HG03354 (cell line): ENCODE measurements around the gene CGB5.
"Not testable (repeated sequence)": the region's sequence is repeated elsewhere in the genome, so short reads cannot be mapped to it uniquely, and the experiment has no call there.

Experiments
- ATAC-seq: cut with Tn5 transposase; IDR thresholded peaks from one replicate; pipeline ENCODE4 v1.9.1; 2021; ENCODE audit warnings: mild to moderate bottlenecking; ENCODE audit not compliant: unreplicated experiment, poor library complexity, severe bottlenecking

CGB5 gene

DNA sequence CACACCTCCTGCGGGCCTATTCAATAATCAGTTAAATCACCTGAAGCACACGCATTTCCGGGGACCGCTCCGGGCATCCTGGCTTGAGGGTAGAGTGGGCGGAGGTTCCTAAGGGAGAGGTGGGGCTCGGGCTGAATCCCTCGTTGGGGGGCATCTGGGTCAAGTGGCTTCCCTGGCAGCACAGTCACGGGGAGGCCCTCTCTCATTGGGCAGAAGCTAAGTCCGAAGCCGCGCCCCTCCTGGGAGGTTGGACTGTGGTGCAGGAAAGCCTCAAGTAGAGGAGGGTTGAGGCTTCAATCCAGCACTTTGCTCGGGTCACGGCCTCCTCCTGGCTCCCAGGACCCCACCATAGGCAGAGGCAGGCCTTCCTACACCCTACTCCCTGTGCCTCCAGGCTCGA, at the start of gene CGB5:
Gene CGB5, plus strand, starts transcription at position 301 of the 400 bp plus-strand sequence. CDS start 362 bp downstream, outside the sequence.
- not testable (repeated sequence) for ATAC-seq

DNA sequence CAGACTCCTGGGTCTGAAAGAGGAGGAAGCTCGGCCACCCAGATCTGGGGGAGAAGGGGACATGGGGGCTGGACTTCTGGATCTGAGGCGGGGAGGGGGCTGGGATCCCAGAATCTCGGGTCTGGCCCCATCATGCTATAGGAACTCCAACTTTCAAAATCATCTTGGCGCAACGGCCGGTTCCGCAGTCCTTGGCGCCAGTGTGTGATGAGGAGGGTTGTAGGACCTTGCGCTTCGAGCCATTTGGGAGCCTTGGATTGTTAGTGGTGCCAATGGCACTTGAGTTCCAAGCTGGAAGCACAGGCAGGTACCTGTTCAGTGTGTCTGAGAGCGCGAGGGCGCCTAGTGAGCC, 49.6 kb upstream of the CGB5 start:
- ATAC-seq: no peak

DNA sequence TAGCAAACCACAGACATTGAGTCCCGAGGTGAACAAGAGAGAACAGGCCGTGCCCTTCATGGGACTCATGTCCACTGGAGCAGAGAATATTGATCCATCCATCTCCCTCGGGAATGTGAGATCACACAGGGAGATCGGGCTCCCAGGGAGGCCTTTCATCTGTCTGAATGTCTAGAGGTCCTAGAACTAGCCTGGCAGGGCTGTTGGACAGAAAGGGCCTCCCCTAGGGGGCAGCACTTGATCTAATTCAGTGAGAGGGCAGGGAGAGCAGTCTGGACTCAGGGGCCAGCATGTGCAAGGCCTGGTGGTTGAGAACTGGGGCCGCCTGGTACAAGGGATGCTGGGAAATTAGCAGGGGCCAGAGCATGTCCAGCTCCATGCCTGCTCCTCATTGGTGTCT, 45.7 kb upstream of the CGB5 start:
- ATAC-seq: no peak

DNA sequence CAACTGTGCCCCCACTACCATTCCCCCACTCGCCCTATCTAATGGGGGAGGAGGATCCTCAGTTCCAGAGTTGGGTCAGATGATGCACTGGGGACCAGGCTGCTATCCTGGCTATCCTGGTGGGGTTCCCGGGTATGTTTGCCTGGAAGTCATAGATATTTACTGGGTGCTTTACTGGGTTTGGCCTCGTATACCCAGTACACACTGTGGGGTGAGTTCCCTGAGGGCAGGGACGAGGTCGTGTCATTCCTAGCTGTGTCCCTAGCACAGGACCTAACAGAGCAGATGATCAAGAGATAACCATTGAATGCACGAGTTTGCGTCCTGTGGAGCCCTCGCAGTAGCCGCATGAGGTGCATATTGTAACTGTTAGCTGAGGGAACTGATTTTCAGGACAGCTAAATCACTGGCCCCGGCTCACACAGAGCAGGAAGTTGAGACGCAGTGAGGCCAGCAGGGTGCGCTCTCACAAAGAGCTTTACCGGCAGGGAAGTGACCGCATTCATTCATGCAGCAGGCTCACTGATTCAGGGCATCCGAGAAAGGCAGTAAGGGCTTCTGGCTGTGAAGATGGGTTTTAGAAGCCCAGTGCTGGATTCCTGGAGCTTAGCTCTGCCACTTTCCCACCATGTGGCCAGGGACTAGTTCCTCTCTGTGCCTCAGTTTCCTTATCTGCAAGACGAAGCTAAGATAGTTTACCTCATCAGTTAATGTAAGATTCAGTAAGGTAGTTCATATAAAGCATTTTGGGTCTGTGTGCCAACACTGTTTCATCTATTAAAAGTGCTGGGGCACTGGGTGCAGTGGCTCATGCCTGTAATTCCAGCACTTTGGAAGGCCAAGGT, 43.9 kb upstream of the CGB5 start:
- no peak for ATAC-seq

DNA sequence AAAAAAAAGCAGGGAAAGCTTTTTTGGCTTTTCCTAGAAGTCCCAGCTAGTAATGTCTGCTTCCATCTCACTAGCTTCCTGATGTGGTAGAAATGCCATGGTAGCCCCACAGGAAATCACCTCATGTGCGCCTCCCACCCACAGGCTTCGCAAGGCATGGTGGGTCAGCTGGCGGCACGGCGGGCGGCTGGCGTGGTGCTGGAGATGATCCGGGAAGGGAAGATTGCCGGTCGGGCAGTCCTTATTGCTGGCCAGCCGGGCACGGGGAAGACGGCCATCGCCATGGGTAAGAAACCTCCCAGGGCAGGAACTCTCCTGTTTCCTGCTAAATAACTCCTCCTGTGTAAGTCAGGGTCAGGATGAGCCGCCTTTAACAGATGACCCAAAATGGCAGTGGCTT, 39.5 kb upstream of the CGB5 start:
- no peak for ATAC-seq

DNA sequence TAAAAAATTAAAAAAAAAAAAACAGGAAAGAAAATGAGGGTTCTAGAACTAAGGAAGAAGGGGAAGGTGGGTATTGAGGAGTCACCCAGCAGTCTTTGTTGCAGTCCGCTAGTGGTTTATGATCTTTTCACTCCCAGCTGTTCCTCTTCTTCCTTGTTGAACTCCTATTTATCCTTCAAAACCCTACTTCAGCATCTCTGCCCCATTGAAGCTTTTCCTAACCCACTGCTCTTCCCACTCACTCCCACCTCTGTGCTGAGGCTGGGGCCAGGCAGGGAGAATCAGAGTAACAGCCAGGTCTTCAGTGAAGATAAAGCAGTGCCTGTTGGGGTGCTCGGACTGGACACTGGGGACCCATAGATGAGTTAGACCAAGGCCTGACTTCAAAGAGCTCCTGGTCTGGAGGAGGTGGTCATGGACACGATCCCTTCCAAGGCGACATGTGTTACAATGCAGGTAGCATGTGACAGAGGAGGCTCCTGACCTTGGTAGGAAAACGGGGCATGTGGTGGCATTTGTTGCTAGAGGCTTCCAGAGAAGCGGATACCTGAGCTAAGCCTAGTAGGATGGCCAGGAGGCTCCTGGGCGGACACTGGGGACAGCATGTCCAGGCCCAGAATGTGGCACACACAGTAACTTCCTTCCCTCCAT, 38.6 kb upstream of the CGB5 start:
- no peak for ATAC-seq

DNA sequence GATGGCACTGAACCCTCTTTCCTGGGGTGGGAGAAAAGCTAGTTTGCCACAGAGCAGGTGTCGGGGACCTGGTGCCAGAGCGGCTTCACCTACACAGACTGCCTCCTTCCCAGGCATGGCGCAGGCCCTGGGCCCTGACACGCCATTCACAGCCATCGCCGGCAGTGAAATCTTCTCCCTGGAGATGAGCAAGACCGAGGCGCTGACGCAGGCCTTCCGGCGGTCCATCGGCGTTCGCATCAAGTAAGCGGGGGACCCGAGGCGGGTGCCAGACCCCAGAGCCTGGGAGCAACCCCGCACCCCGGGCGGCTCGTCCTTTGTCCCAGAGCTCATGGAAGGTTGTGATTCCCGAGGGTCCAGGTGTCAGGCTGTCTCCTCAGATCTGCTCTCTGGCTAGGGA, 36.7 kb upstream of the CGB5 start:
- ATAC-seq: no peak

DNA sequence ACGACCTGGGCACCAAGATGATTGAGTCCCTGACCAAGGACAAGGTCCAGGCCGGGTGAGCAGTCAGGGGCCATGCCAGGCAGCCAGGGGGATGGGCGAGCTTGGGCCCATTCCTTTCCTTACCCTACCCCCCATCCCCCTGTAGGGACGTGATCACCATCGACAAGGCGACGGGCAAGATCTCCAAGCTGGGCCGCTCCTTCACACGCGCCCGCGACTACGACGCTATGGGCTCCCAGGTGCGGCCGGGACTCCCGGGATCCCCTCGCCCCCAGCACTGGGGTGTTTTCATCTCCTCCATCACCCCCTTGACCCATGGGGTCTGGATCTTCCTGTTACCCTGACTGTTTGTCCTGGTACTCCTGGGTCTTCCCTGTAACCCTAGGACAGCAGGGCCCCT, 33.8 kb upstream of the CGB5 start:
- ATAC-seq: no peak

DNA sequence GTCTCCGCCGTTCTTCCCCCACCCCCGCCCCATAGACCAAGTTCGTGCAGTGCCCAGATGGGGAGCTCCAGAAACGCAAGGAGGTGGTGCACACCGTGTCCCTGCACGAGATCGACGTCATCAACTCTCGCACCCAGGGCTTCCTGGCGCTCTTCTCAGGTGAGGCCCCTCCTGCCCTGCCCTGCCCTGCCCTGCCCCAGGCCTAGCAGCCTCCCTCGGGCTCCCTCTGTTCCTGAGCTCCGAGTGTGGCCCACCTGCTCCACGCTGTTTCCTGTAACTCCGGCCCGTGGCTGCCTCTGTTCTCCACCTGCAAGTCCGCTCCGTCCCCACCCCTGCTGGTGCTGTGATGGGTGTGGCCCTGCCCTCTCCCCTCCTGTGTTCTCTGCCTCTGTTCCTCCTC, 33.2 kb upstream of the CGB5 start:
- ATAC-seq: no peak

DNA sequence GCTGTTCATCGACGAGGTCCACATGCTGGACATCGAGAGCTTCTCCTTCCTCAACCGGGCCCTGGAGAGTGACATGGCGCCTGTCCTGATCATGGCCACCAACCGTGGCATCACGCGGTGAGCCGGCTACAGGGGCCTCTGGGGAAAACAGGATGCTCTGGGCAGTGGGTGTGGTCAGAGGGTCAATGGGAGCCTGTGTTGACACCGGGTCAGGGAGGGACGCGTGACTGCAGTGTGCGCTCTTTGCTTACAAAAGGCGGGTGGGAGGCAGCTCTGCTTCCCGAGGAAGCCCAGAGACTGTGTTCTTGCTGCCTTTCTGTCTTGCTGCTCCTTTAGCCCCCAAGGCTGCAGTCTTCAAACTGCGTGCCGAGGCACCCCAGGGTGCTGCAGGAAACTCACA, 32.5 kb upstream of the CGB5 start:
- no peak for ATAC-seq

DNA sequence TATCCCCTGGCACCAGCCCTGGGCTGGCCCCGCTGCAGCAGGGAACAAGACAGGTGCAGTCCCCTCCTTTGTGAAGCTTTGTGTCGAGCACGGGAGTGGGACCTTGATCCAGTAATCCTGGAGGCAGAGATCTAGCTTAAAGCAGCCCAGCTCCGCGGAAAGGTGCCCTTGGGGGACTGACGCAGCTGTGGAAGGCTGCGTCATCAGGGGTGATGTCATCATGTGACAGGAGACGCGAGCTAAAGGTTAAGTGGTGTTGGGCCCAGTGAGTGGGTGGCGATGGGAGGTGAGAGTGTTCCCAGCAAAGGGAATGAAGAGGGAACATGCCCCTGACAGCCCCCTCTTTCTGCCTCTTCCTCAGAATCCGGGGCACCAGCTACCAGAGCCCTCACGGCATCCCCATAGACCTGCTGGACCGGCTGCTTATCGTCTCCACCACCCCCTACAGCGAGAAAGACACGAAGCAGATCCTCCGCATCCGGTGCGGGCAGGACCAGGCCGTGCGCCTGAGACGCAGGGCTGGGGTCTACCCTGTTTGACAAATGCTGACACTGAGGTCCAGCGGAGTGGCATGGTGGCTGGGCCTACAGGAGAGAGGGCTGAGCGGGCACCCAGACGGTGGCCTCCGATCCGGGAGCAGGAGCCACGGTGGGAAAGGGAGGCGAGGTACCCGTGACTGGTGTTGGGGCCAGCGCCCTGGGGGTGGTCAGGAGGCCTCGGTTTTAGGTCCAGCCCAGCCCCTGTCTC, 29.4 kb upstream of the CGB5 start:
- ATAC-seq: no peak

DNA sequence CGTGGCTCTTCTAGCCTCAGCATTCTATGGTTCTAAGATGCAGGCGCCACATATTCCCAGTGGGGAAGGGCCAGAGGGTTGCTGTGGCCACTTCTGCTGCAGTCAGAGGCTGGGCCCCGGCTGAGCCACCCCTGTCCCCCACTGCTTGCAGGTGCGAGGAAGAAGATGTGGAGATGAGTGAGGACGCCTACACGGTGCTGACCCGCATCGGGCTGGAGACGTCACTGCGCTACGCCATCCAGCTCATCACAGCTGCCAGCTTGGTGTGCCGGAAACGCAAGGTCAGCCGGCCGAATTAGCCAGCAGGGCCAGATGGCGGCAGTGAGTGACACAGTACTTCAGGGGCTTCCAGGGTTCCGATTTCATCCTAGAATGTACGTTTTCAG, 28.8 kb upstream of the CGB5 start:
- no peak for ATAC-seq

DNA sequence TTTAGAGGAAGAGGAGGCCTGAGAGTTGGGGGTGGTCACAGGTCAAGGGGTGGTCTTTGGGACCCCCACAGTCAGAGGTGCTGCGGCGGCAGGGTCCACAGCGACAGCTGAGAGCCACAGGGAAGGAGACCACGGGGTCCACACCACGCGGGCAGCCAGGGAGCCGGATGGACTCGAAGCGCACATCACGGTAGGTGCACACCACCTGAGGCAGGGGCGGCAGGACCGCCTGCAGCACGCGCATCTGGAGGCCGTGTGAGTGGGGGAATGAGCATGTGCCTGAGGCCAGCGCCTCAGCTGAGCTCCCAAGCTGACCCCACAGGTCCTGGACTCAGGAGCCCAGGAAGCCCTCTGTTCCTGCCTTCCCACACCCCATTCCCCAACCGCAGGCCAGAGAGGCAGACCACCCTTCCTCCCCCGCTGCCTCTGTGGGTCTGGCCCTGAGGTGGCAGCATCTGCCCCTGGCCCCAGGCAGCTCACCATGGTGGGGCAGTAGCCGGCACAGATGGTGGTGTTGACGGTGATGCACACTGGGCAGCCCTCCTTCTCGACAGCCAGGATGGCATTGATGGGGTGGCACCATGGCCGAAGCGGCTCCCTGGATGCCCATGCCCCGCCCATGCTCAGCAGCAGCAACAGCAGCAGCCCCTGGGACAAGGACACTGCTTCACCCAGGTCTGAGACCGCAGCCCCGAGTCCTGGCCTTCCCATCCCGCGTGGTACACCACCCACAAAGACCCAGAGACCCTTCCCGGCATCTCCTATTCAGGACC, 27.4 kb upstream of the CGB5 start:
- no peak for ATAC-seq

DNA sequence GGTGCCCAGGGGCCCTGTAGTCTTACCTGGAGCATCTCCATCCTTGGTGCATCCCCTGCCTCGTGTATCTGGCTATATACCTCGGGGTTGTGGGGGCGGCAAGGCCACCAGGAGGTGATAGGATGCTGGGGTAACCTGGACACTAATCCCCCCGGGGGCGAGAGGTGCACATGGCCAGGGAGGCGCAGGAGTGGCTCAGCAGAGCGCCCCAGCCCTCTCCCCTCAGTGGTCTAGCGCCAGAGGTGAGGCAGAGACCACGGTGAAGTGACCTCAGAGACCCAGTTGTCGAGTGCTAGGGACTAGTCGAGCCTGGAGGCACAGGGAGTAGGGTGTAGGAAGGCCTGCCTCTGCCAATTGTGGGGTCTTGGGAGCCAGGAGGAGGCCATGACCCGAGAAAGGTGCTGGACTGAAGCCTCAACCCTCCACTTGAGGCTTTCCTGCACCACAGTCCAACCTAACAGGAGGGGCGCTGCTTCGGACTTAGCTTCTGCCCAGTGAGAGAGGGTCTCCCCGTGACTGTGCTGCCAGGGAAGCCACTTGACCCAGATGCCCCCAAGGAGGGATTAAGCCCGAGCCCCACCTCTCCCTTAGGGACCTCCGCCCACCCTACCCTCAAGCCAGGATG, 26.5 kb upstream of the CGB5 start, which contains the start of gene LHB:
Gene LHB, minus strand, starts transcription at position 51 of the 625 bp plus-strand sequence. Its CDS starts 10 bp downstream, at position 41.
- ATAC-seq: no peak

DNA sequence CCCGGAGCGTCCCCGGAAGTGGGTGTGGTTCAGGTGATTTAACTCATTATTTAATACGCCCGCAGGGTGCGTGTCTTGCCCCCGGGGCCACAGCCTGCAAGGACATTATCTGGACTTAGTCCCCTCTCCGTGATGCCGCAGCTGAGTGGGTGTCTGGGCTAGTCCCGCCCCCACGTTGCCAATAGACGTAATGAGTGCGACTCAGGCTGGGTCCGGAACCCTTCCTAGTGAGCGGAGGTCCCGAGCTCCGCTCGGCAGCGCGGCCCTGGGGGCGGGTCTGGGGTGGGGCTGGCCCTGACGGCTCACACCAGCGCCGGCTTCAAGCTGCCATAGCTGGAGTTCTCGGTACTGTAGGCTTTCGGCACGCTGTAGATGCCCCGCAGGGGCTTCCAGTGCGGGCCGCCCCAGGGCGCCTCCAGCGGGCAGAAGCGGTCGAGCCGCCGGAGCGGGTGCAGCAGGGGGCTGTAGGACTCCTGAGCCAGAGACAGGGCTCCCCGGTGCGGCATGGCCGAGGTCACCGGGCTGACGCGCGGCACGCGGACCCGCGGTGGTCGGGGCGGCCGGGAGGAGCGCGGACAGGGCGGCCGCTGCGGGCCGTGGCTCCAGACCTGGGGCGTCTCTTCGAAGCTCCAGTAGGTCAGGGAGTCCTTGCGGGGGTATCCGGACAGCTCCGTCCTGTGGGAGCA, 25.8 kb upstream of the CGB5 start:
- peak; percentile 54 for ATAC-seq

DNA sequence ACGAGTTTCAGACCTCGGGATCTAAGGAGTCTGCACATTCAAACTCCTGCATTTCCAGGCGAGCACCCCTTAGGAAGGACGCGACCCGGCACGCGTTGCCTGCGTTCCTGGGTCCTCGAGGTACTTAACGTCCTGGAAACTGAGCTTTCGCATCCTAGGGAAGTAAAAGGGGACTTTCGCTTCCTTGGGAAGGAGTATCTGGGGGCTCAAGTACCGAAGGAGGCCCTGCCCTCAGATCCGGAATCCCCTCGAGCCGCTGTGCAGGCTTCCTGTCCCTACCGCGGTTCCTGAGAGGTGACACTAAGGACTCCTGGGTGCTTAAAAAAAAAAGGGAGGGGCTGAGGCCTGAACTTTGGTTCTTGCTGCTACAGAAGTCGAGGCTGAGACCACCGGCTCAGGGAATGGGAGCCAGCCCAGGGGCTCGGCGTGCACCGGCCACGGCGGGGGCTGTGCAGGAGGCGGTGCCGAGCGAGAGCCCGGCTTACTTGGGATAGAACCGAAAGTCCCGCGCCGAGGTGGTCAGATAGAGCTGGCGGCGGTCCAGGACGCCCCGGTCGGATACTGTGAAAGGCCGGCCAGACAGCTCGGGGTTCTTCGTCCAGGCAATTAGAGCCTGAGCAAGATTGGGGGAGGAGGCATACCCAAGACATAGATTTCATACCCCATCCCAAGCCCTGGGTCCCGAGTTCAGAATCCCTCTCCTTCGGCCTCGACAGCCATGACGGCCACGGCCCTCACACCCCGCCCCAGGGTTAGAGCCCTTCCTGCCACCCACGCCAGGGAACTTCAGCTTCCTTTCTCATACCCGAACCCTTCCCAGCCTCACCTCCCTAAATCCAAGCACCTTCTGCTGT, 25.0 kb upstream of the CGB5 start:
- ATAC-seq: not testable (repeated sequence)

DNA sequence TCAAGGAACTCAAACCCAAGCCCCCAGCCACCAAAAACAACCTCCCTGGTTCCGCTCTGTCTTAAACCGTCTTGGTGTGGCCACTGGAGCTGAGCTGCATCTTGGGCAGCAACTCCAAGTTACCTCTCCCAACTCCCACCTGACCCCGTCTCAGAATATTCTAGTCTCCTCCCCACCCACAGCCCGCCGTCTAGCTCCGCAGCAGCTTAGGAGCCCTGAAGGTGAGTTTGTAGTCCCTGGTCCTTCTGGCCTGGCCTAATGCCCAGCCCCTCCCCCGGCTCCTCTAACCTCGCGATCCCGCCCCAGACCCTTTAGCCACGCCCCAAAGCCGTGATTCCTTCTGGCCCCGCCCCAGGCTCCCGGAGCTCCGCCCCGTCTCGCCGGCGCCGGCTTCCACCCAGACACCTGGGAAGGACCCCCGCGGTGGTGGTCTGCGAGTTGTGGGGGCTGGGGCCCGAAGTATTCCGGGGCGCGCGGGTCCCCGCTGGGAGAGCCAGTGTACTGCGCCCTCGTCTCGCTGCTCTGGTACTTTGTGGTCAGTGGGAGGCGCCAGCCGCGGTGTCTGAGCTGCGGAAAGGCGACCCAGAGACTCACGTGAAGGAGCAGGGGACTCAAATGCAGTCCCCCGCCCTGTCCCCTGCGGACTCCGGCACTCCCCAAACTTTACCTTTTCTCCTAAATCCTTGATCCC, 24.3 kb upstream of the CGB5 start:
- no peak for ATAC-seq

DNA sequence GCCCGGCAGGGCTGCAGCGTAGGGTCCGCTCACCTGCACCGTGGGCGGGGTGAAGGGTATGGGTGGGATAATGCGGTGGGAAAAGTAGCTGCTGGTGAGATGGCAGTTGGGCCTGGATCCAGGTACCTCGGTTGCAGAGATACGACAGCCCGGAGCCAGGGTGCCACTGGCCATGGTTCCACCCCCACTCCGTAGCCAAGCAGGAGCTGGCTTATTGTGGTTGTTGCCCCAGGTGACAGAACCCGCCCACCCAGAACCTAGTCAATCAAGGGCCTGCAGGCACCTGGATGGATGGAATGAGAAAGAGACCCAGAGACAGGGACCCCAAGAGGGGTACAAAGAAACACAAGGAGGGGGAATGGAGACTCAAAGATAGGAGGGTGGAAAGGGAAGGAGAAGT, 23.3 kb upstream of the CGB5 start:
- ATAC-seq: no peak
